GM23248 (cell line): ENCODE measurements around the gene ITSN2.

Experiments
- EZH2 ChIP-seq: fragments of 200-600 bp; sonication (generic); IDR thresholded peaks from 2 replicates; pipeline ENCODE4 v1.6.1; 2018; ENCODE audit warnings: antibody characterized with exemption, mild to moderate bottlenecking; ENCODE audit not compliant: insufficient read depth, poor library complexity, severe bottlenecking
- EZH2phosphoT487 ChIP-seq: fragments of 200-600 bp; sonication (generic); IDR thresholded peaks from 2 replicates; pipeline ENCODE4 v1.6.1; 2018; ENCODE audit warnings: antibody characterized with exemption, moderate library complexity, mild to moderate bottlenecking, low read depth; ENCODE audit not compliant: insufficient read depth

GRCh38 chr2:24374301-24374700 lies 14.0 kb upstream of the ITSN2 start:
- TF ChIP-seq EZH2phosphoT487 (no peak), EZH2 (no peak)
